Posterior vena cava (tissue), 2 donors: Measurements from ENCODE around the gene SOWAHC. TPM values are rescaled to one million over a fixed set of nuclear protein-coding genes. Genes with fewer than 3 reads are reported as not detected.
A peak's percentile ranks its signal among the peaks of the same experiment; 100 is the strongest.
"Not testable (repeated sequence)": the region's sequence is repeated elsewhere in the genome, so short reads cannot be mapped to it uniquely, and the experiment has no call there.

Experiments used
- DNase-seq: peaks from one replicate; pipeline ENCODE4 v3.0.0-alpha.2; 2020; ENCODE audit warnings: low spot score
- intact Hi-C, 2 donors: fragments of 100-400 bp; cut with DNase I; formaldehyde crosslinking; loops; one replicate each; pipeline versions ENCODE4 v1.14.1 to v1.14.2; 2022 to 2023
- long read RNA-seq, 2 donors: library from polyadenylated mRNA; unstranded; transcript quantifications; one replicate each; pipeline ENCODE4 v2.0.0, GENCODE V29; 2020 to 2021
- total RNA-seq, 2 donors: library from RNA; stranded (reverse); fragmentation: NEBNext Ultra II Directional; extraction: Animal tissue kit (Norgen Biotek cat#: 25700); gene quantifications; one replicate each; pipeline ENCODE4 v1.2.1, GENCODE V29; 2021
- donor health status: DM: yes; HTN: yes; CAD: no.
- donor health status: DM: yes; HTN: yes; CAD: no.

Gene SOWAHC
- total RNA-seq, result 10 to 100 TPM in 1 of 2 donors, 1 to 10 TPM in 1; 8.8 to 12.2 TPM
- long read RNA-seq, donor 1, full-length matches to known transcripts, result 8 of 8 reads
- long read RNA-seq, donor 1, partial matches to known transcripts, result 0 of 8 reads
- long read RNA-seq, donor 1, other reads (novel, unspliced or antisense), result 0 of 8 reads
- long read RNA-seq, donor 2, full-length matches to known transcripts, result 3 of 3 reads
- long read RNA-seq, donor 2, partial matches to known transcripts, result 0 of 3 reads
- long read RNA-seq, donor 2, other reads (novel, unspliced or antisense), result 0 of 3 reads

DNA sequence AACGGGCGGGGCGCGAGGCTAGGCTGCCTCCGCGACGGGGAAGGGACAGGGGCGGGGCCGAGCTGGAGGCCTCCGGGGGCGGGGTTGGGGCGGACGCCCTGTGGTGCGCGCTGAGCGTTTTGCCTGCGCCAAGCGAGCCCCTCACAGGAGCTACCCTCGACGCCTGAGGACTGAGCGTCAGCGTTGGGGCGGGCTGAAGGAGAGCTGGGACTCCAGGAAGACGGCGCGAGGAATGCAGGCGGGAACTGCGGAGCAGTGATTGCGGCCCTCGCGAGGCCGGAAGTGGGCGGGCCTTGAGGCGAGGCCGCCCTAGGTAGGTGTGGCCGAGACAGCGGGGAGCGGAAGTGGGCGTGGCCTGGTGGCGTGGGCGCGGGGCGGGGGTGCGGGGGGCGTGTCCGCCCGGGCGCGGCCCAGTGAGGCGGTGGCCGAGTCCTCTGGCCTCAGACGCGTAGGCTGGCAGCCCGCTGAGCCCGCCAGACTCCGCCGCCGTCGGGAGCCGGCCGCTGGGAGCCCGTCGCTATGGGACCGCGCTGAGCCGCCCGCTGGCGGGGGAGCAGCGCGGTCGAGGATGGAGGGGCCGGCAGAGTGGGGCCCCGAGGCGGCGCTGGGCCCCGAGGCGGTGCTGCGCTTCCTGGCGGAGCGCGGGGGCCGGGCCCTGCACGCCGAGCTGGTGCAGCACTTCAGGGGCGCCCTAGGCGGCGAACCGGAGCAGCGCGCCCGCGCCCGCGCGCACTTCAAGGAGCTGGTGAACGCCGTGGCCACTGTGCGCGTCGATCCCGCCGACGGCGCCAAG is at the start of gene SOWAHC, which contains the start of gene SEPTIN10:
TSS of gene SOWAHC (plus strand) at position 443 of the 793 bp plus-strand sequence. CDS start at position 569, 126 bp downstream.
TSS of gene SEPTIN10 (minus strand) at position 45 of the 793 bp plus-strand sequence. CDS start 139 bp downstream, outside the sequence.
- DNase-seq, result peak; percentile 99
- intact Hi-C loops, result loop anchor here in 1 of 2 donors (10.0 kb wide), 1 partner anchor 69 kb away; no protein-coding TSS in a partner anchor

DNA sequence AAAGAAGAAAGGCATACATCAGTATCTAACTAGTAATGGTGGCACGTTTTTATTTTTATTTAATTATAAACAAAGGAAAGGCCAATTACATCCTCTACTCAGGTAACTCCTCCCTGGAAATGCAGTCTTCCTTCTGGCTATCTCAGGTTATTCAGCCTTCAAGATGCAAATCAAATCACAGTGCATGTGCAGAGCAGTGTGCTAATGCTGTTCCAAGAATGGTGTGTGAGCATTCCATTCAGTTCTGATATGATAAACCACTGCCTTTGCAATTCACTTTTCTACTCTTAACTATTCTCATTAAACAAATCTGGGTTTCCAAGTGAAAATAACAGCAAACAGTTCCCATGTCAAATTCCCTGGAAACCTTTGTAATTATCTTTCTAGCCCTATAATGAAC is 38.8 kb upstream of the SOWAHC start:
- intact Hi-C loops, result no loop called here

DNA sequence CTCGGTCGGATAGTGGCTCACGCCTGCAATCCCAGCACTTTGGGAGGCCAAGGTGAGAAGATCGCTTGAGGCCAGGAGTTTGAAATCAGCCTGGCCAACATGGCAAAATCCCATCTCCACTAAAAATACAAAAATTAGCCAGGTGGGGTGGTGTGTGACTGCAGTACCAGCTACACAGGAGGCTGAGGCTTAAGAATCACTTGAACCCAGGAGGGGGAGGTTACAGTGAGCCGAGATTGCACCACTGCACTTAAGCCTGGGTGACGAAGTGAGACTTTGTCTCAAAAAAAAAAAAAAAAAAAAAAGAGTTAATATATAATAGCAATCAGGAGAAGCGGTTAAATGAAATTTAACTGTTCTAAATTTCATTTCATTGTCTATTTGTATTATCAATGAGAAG is 36.5 kb upstream of the SOWAHC start:
- intact Hi-C loops, DNase-seq: not testable (repeated sequence)

More for the DNA sequence above, 38.8 kb upstream of the SOWAHC start:
- no peak for DNase-seq

GRCh38 chr2:109582928-109583895 is 31.0 kb upstream of the SOWAHC start:
- DNase-seq, result no peak
- intact Hi-C loops, result no loop called here

DNA sequence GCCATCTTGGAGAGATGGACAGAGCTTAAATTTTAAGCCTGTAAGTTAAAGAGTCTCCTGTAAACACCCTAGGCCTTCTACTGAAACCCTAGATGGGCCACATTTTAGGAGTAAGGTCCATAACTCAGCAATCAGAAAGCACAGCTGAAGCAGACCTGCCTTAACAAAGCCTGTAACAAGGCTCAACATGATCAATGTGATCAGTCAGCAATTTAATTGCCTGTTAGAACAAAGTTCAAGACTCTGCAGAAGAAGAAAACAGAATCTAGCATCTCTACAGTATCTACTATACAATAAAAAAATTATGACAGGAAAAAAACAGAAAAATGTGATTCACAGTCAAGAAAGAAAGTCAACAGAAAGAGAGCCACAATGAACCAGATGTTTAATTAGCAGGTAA is 27.5 kb upstream of the SOWAHC start:
- no peak for DNase-seq
- intact Hi-C loops, result no loop called here

DNA sequence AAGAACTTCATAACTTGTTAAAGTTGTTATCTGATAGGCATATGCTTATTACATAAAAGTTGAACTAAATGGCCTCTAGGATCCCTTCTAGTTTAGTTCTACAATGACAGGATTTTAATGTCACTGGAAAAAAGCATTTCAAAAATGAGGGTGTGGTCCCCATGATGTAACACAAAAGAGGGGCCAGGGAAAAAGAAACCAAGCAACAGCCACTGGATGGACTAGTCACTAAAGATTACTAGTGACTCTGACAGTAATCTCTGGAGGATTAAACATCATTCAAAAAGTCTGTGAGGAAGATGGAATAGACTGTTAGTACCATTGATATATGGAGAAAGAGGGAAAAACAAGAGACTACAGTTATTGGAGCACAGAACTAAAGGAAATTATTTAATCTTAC is 23.0 kb upstream of the SOWAHC start:
- no peak for DNase-seq
- intact Hi-C loops, result no loop called here

DNA sequence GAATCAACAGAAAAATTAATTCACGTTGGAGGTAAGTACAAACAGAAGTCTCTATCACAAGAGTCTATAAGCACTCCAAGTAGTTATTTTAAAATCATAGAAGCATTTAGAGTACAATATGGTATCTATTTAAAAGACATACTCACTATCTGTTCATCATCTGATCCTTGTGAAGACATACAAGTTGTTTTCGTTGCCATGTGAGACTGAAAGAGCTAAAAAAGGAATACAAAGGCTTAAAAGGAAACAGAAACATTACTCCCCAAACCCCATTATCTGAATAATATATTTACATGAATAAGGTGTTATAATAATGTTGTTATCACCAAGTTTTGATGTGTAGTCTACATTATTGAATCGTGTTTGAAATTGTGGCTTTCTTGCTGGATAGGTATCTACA is 21.3 kb upstream of the SOWAHC start:
- intact Hi-C loops, result no loop called here
- DNase-seq, result no peak

DNA sequence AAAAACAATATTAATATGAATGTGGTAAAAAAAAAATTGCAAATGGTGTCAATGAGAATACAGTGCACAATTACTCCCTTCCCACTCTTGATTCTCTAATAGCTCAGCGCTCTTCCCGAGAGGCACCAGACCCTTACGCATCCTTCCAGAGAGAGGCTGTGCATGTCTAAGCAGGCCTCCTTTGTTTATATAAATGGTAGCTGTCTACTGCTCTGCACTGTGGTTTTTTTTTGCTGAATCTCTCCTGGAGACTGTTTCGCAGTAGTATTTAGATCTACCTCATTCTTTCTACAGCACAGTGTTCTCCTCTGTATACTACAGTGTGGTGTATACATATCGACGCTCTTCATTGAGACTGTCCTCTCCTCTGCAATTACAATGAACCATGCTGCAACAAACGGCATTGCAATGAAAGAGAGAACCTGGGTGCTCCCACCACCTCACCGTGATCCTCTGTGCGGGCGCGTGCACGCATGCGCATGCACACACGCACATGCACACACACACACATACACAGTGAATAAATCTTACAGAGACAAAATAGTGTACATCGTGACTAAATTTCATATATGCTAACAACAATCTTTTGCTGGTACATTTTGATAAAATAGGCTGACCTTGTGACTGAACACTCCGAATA is 19.8 kb upstream of the SOWAHC start:
- intact Hi-C loops, result no loop called here
- DNase-seq, result no peak

DNA sequence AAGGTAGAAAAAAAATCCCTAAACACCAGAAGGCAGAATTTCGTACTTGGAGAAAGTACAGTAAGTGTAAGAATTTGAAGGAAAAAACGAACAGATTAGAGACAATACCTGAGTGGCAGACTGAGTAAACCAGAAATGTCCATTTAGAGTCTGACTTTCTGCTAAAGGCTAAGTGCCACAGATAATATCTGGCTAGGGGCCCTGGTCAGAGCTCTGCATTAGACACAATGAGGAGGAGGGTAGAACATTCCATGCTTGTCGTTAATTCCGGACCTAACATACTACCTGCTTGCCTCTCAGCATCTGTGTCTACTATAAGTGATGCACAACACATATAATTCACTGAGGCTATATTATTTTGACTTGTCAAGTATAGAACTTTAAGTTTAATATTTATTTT is 18.5 kb upstream of the SOWAHC start:
- no peak for DNase-seq
- intact Hi-C loops, result no loop called here

DNA sequence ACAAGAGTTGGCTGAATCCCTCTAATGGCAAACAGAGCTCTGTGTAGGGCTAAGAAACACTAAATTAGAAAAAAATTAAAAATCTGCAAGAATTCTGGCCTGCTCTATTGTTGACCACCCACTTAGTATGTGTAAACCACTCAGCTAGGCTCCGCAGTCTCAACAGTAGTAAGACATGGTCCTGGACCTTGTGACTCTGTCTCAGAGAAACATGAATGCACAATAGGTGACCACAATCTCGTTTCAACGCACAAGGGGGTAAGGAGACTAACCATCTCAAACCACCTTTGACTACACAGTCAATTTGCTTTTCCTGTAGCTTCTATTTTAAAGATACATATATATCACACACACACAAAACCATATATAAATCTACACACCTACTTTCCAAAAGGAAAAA is 16.9 kb upstream of the SOWAHC start:
- intact Hi-C loops, result no loop called here
- no peak for DNase-seq

- no peak for DNase-seq
- intact Hi-C loops, result no loop called here
Measured at GRCh38 chr2:109601783-109602182, 12.4 kb upstream of the SOWAHC start.

GRCh38 chr2:109602617-109603188 is 11.5 kb upstream of the SOWAHC start:
- intact Hi-C loops, result no loop called here
- DNase-seq, result no peak

GRCh38 chr2:109604597-109604996 is 9.6 kb upstream of the SOWAHC start:
- intact Hi-C loops, result no loop called here

GRCh38 chr2:109607766-109608165 is 6.4 kb upstream of the SOWAHC start:
- DNase-seq, result no peak
- intact Hi-C loops, result no loop called here

More at GRCh38 chr2:109604597-109604996, 9.6 kb upstream of the SOWAHC start:
- DNase-seq, result no peak

- DNase-seq, result no peak
- intact Hi-C loops, result loop anchor here in 1 of 2 donors (10.0 kb wide), 1 partner anchor 65 kb away; no protein-coding TSS in a partner anchor
Measured at GRCh38 chr2:109609352-109610024, 4.7 kb upstream of the SOWAHC start.

DNA sequence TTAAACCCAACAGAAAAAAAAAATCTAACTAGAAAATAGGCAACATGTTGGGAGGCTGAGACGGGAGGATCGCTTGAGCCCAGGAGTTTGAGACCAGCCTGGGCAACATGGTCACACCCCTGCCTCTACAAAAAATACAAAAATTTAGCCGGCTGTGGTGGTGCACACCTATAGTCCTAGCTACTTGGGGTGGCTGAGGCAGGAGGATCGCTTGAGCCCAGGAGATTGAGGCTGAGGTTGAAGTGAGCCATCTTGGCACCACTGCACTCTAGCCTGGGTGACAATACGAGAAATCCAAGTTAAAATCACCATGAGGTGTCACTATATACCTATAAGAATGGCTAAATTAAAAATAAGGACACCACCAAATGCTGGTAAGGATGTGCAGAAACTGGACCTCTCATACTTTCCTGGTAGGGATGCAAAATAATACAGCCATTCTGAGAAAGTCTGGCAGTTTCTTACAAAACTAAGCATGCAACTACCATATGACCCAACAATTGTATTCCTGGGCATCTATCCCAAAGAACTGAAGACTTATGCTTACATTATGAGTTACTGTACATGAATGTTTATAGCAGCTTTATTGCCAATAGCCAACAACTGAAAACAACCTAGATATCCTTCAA is 2.6 kb upstream of the SOWAHC start:
- intact Hi-C loops, result loop anchor here in 1 of 2 donors (10.0 kb wide), 1 partner anchor 67 kb away; no protein-coding TSS in a partner anchor
- no peak for DNase-seq
